ENCODE measurements around the gene GOLGA3. TPM values are rescaled to one million over a fixed set of nuclear protein-coding genes. Genes with fewer than 3 reads are reported as not detected.

Gene GOLGA3
- polyA plus RNA-seq, 4 donors, result 25.1 to 35.3 (median 29.9) TPM

DNA sequence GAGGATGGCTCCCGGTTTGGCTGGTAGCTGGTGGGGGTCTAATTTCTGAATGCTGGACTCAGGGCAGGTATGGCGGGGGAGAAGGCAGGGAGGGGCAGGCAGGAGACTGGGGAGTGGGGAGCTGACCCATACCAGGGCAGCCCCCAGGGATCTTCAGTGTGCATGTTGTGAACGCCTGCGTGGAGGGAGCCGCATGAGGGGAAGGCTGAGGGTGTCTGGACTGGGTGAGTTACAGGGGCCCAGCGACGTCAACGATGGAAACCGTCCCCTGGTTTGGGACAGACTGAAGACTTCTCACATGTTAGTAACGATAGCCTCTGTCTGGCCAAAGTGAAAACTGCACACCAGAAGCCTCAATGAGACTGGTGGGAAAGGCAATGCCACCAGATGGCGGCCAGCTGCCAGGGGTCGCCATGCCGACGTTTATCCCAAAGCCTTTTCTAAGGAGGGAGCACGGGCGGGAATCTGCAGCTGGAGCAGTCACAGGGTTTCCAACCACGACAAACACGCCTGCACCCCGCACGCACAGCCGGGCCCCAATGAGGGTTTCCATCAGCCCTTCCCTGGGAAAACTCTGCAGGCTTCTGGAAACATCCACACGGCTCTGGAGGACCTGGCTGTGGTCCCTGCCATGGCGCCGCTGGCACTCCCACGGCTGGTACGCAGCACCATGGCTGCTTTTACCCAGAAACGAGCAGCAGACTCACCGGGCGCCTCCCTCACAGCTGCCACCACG lies 104.0 kb downstream of the GOLGA3 start:
- no peak for DNase-seq (ENCODE audit: low read depth in 4 of 4, low spot score in 3 of 4)

- no peak for DNase-seq (ENCODE audit: low read depth in 4 of 4, low spot score in 3 of 4)
These were observed 104.9 kb downstream of the GOLGA3 start for GRCh38 chr12:132723764-132724140.

GRCh38 chr12:132723015-132723763 lies 105.5 kb downstream of the GOLGA3 start:
- DNase-seq (ENCODE audit: low read depth in 4 of 4, low spot score in 3 of 4), result no peak

DNA sequence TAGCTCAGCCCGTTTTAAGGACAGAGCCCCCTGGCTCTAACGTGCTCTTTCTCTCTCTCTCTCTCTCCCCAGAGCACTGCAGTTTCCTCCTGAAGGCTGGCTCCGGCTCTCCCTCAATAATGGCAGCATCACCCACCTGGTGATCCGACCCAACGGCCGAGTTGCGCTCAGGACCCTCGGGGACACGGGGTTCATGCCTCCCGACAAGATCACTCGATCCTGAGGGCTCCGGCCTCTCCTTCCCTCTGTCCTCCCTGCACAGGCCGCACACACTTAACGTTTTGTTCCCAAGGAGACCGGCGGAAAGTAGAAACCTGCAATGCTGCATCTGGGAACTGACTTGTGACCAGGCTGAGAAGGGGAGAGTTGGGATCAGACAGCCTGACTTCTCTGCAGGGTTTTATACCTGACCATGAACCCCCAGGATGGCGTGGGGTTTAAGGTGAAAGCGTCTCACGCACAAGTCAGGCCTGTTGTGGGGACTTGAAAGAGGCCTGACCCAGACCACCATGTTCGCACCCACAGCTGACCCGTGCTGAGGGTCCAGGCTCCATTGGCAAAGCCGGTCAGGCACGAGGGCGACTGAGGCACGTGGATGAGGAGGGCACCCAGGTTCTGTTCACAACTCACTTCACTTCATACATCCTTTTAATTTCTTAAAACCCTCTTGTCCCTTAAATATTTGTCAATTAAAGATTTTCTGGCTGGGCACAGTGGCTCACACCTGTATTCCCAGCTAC lies 107.9 kb downstream of the GOLGA3 start:
- DNase-seq (ENCODE audit: low read depth in 4 of 4, low spot score in 3 of 4), result no peak

DNA sequence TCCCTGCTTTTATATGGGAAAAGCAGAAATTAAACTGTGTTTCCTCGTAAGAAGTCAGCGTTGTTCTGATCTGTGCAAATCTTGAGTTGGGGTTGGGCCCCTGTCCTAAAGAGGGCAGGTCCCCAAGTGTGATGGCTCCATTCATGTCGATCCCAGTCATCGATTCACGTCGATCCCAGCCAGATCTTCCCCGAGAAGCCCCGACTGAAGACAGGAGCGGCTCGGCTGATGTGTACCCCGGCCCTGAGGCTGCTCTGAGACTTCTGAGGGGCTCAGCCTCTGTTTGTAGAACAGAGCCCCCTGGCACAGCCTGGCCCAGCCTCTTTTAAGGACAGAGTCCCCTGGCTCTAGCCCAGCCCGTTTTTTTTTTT lies 108.7 kb downstream of the GOLGA3 start:
- DNase-seq (ENCODE audit: low read depth in 4 of 4, low spot score in 3 of 4), result no peak

DNA sequence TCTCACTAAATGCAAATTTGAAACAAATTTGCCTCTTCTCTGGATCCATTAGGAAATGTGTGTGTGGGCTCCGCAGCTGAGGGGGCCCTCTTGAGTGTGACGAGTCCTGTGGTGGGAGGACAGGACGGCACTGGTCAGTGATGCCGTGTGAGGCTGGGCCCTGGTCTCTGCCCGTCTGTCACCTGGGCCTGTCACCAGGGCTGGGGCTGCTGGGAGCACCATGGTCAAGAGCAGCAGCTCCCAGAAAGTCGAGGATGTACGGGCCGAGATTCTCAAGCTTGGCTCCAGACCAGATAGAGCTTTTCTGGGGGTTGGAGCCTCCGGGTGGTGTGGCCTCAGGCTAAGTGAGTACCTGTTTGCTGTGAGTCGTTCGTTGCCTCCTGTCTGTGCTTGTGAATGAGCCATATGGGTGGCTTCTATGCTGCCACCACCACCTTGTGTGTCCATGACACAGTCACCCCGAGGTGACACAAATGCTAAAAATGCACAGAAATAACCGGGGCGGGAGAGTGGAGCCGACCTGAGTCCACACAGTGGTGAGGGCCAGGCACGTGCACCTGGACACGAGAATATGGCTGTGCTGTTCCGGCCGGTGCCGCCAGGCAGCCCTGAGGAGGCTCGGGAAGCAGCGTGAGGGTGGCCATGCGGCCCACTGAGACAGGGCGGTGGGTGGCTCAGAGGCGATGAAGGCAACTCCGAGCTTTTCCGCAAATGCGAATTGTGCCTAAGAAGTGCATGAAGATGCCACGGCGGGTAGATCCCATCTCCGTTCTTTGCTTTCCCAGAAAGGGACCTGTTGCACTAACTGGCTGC lies 109.3 kb downstream of the GOLGA3 start:
- DNase-seq (ENCODE audit: low read depth in 4 of 4, low spot score in 3 of 4), result no peak

Other genes starting within 250 kb of the GOLGA3 start
- 1 to 10 TPM in 3 of 4 donors, under 1 TPM in 1; 0.16 to 5.0 (median 1.7) TPM for gene LRCOL1, start 218.3 kb downstream of the GOLGA3 start, polyA plus RNA-seq (ENCODE audit: insufficient read length in 4 of 4)
- 1 to 10 TPM in 3 of 4 donors, under 1 TPM in 1; 0.64 to 1.8 (median 1.5) TPM for gene P2RX2, start 210.1 kb downstream of the GOLGA3 start, polyA plus RNA-seq (ENCODE audit: insufficient read length in 4 of 4)
- gene POLE, start 141.5 kb downstream of the GOLGA3 start, polyA plus RNA-seq (ENCODE audit: insufficient read length in 4 of 4), result 10 to 100 TPM; 42.6 to 65.2 (median 49.1) TPM
- gene PXMP2, start 141.3 kb downstream of the GOLGA3 start, polyA plus RNA-seq (ENCODE audit: insufficient read length in 4 of 4), result 10 to 100 TPM; 41.6 to 63.5 (median 48.5) TPM
- gene PGAM5, start 118.0 kb downstream of the GOLGA3 start, polyA plus RNA-seq (ENCODE audit: insufficient read length in 4 of 4), result 10 to 100 TPM; 14.3 to 25.4 (median 21.7) TPM
- gene ANKLE2, start 67.0 kb downstream of the GOLGA3 start, polyA plus RNA-seq (ENCODE audit: insufficient read length in 4 of 4), result 10 to 100 TPM; 60.5 to 83.9 (median 67.6) TPM
- 10 to 100 TPM; 16.6 to 26.6 (median 22.1) TPM for gene CHFR, start 58.7 kb upstream of the GOLGA3 start, polyA plus RNA-seq (ENCODE audit: insufficient read length in 4 of 4)
- 10 to 100 TPM; 18.9 to 30.6 (median 25.1) TPM for gene ZNF605, start 127.4 kb upstream of the GOLGA3 start, polyA plus RNA-seq (ENCODE audit: insufficient read length in 4 of 4)
- gene ZNF26, start 157.5 kb upstream of the GOLGA3 start, polyA plus RNA-seq (ENCODE audit: insufficient read length in 4 of 4), result 10 to 100 TPM; 10.8 to 15.8 (median 12.2) TPM
- 10 to 100 TPM; 73.7 to 84.7 (median 75.7) TPM for gene ZNF84, start 208.6 kb upstream of the GOLGA3 start, polyA plus RNA-seq (ENCODE audit: insufficient read length in 4 of 4)